Caco-2 (cell line): Measurements from ENCODE around the gene NDNF. TPM values are rescaled to one million over a fixed set of nuclear protein-coding genes. Genes with fewer than 3 reads are reported as not detected.

ENCODE experiments used
- BruUV-seq: library from RNA; stranded (reverse); fragments of 400-500 nt; replicated peaks from 2 replicates; lab custom pipeline; 2021; lab: Mats Ljungman, UMichigan
- CTCF ChIA-PET: fragments of 300-600 bp; sonication (Branson Sonifier 250); formaldehyde crosslinking; loops from one replicate; lab custom pipeline; 2022; ENCODE audit warnings: antibody characterized with exemption; lab: Charles Lee
- POLR2A ChIA-PET: fragments of 300-600 bp; sonication (Branson Sonifier 250); formaldehyde crosslinking; loops from one replicate; lab custom pipeline; 2022; ENCODE audit warnings: antibody characterized with exemption; lab: Charles Lee
- DNase-seq, 2 experiments: peaks; one replicate each; pipeline versions ENCODE4 v3.0.0 to v3.0.0-alpha.2; 2020 to 2022
- H3K27me3 ChIP-seq: replicated peaks from 2 replicates; pipeline ENCODE4 v1.6.0; 2011; ENCODE audit warnings: low read length; ENCODE audit not compliant: control insufficient read depth, insufficient read depth
- H3K36me3 ChIP-seq: 2 replicates; pipeline ENCODE4 v1.5.1; 2011; ENCODE audit warnings: low read length; ENCODE audit not compliant: control insufficient read depth, insufficient read depth
- H3K4me1 ChIP-seq: fragments of 250-450 bp; sonication (Bioruptor Pico); 2 replicates; pipeline ENCODE4 v1.5.1; 2020; ENCODE audit warnings: mild to moderate bottlenecking
- H3K4me3 ChIP-seq: 2 replicates; pipeline ENCODE4 v1.5.1; 2011; ENCODE audit warnings: low read depth, mild to moderate bottlenecking, control low read depth, low read length
- H3K9me3 ChIP-seq: fragments of 250-450 bp; sonication (Bioruptor Pico); 2 replicates; pipeline ENCODE4 v1.5.1; 2020; ENCODE audit warnings: mild to moderate bottlenecking, moderate library complexity
- H3K27ac Mint-ChIP-seq: one replicate; pipeline ENCODE4 v1.8.0; 2022; ENCODE audit warnings: mixed read lengths; ENCODE audit not compliant: unreplicated experiment
- H3K27me3 Mint-ChIP-seq: one replicate; pipeline ENCODE4 v1.8.0; 2022; ENCODE audit warnings: mixed read lengths; ENCODE audit not compliant: insufficient read depth, unreplicated experiment
- H3K36me3 Mint-ChIP-seq: one replicate; pipeline ENCODE4 v1.8.0; 2022; ENCODE audit warnings: mild to moderate bottlenecking, mixed read lengths; ENCODE audit not compliant: insufficient read depth, unreplicated experiment
- H3K4me1 Mint-ChIP-seq: one replicate; pipeline ENCODE4 v1.8.0; 2022; ENCODE audit warnings: low read depth, mixed read lengths; ENCODE audit not compliant: unreplicated experiment
- H3K4me3 Mint-ChIP-seq: one replicate; pipeline ENCODE4 v1.8.0; 2022; ENCODE audit warnings: mild to moderate bottlenecking, moderate library complexity, mixed read lengths; ENCODE audit not compliant: unreplicated experiment
- H3K9me3 Mint-ChIP-seq: one replicate; pipeline ENCODE4 v1.8.0; 2022; ENCODE audit warnings: mixed read lengths; ENCODE audit not compliant: unreplicated experiment
- intact Hi-C: fragments of 100-400 bp; cut with micrococcal nuclease; formaldehyde crosslinking; loops from one replicate; pipeline ENCODE4 v1.10.0; 2022; ENCODE audit not compliant: unreplicated experiment
- total RNA-seq: library from RNA; stranded (reverse); gene quantifications from 2 replicates; pipeline ENCODE4 v1.2.3, GENCODE V29; 2022
- TF ChIP-seq, protein P1 (sequence below), 2 experiments: fragments of 200-600 bp in 1 of 2; IDR thresholded peaks; 1 replicate in 1 of 2; 2 replicates in 1 of 2; pipeline versions ENCODE4 v1.5.1 to v1.8.0; 2011 to 2022; ENCODE audit warnings: antibody characterized with exemption in 1 of 2, control low read depth in 1 of 2, inconsistent platforms in 1 of 2, low read depth in 1 of 2, low read length in 1 of 2, mild to moderate bottlenecking in 1 of 2, moderate library complexity in 1 of 2; ENCODE audit not compliant: insufficient read depth in 1 of 2, severe bottlenecking in 1 of 2, unreplicated experiment in 1 of 2

Gene NDNF
- total RNA-seq, 1 experiment from 2014 or later: 3.7 TPM

GRCh38 chr4:121118344-121118743, 46.0 kb upstream of the NDNF start:
- no peak overlapping the region for H3K4me3 Mint-ChIP-seq
- Histone ChIP-seq H3K4me1 (no peaks in the 10 kb centered on the region), H3K4me3 (no peak overlapping the region), H3K36me3 (no peaks in the 10 kb centered on the region), H3K9me3 (no peaks in the 10 kb centered on the region), H3K27me3 (no peaks in the 10 kb centered on the region)
- H3K36me3 Mint-ChIP-seq: no peaks in the 10 kb centered on the region
- CTCF ChIA-PET: no interaction called here
- no peaks in the 10 kb centered on the region for H3K4me1 Mint-ChIP-seq
- TF ChIP-seq, protein P1, sequence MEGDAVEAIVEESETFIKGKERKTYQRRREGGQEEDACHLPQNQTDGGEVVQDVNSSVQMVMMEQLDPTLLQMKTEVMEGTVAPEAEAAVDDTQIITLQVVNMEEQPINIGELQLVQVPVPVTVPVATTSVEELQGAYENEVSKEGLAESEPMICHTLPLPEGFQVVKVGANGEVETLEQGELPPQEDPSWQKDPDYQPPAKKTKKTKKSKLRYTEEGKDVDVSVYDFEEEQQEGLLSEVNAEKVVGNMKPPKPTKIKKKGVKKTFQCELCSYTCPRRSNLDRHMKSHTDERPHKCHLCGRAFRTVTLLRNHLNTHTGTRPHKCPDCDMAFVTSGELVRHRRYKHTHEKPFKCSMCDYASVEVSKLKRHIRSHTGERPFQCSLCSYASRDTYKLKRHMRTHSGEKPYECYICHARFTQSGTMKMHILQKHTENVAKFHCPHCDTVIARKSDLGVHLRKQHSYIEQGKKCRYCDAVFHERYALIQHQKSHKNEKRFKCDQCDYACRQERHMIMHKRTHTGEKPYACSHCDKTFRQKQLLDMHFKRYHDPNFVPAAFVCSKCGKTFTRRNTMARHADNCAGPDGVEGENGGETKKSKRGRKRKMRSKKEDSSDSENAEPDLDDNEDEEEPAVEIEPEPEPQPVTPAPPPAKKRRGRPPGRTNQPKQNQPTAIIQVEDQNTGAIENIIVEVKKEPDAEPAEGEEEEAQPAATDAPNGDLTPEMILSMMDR (IDR thresholded peaks at IDR 0.05; ENCODE audit: insufficient read depth in 1 of 2, low read depth in 1 of 2, low read length in 1 of 2, severe bottlenecking in 1 of 2, unreplicated experiment in 1 of 2): no peak
- intact Hi-C loops: no loop called here
- DNase-seq: no peak
- no peaks in the 10 kb centered on the region for H3K9me3 Mint-ChIP-seq
- no peak overlapping the region for H3K27ac Mint-ChIP-seq
- BruUV-seq: no TSS peak
- POLR2A ChIA-PET: no interaction called here
- no peaks in the 10 kb centered on the region for H3K27me3 Mint-ChIP-seq

- TF ChIP-seq, protein P1 (IDR thresholded peaks at IDR 0.05; ENCODE audit: insufficient read depth in 1 of 2, low read depth in 1 of 2, low read length in 1 of 2, severe bottlenecking in 1 of 2, unreplicated experiment in 1 of 2): no peak
- Histone ChIP-seq H3K4me3 (no peak overlapping the region), H3K36me3 (no peaks in the 10 kb centered on the region), H3K9me3 (no peaks in the 10 kb centered on the region), H3K4me1 (no peaks in the 10 kb centered on the region), H3K27me3 (no peaks in the 10 kb centered on the region)
- Mint-ChIP-seq H3K27ac (no peak overlapping the region), H3K36me3 (no peaks in the 10 kb centered on the region), H3K27me3 (no peaks in the 10 kb centered on the region), H3K4me3 (no peak overlapping the region), H3K9me3 (no peaks in the 10 kb centered on the region), H3K4me1 (no peaks in the 10 kb centered on the region)
- ChIA-PET POLR2A (no interaction called here), CTCF (no interaction called here)
- DNase-seq: no peak
- intact Hi-C loops: loop anchor here (5.0 kb wide), 1 partner anchor 957 kb away; no protein-coding TSS in a partner anchor
- no TSS peak for BruUV-seq
Observed at GRCh38 chr4:121114756-121115155, 42.4 kb upstream of the NDNF start.

GRCh38 chr4:121112530-121112929, 40.2 kb upstream of the NDNF start:
- Histone ChIP-seq H3K27me3 (no peaks in the 10 kb centered on the region), H3K9me3 (no peaks in the 10 kb centered on the region), H3K4me1 (no peaks in the 10 kb centered on the region), H3K4me3 (no peak overlapping the region), H3K36me3 (no peaks in the 10 kb centered on the region)
- ChIA-PET CTCF (no interaction called here), POLR2A (no interaction called here)
- no peak for DNase-seq
- H3K4me3 Mint-ChIP-seq: no peak overlapping the region
- TF ChIP-seq, protein P1 (IDR thresholded peaks at IDR 0.05; ENCODE audit: insufficient read depth in 1 of 2, low read depth in 1 of 2, low read length in 1 of 2, severe bottlenecking in 1 of 2, unreplicated experiment in 1 of 2): peak in 1 of 2 experiments; percentile 42
- no TSS peak for BruUV-seq
- H3K9me3 Mint-ChIP-seq: no peaks in the 10 kb centered on the region
- no peaks in the 10 kb centered on the region for H3K4me1 Mint-ChIP-seq
- H3K27ac Mint-ChIP-seq: no peak overlapping the region
- no peaks in the 10 kb centered on the region for H3K36me3 Mint-ChIP-seq
- H3K27me3 Mint-ChIP-seq: peaks cover 3% of the 10 kb centered on the region
- intact Hi-C loops: loop anchor here (5.0 kb wide), 1 partner anchor 955 kb away; no protein-coding TSS in a partner anchor
